DLD1 (cell line): ENCODE data around the gene NFIX.

Experiments
- in situ Hi-C: cut with HindIII; loops from 2 replicates; pipeline ENCODE4 v1.10.0; 2017; ENCODE audit warnings: low sequenced_read_pairs

NFIX gene

GRCh38 chr19:13100841-13101589, 105.7 kb downstream of the NFIX start:
- in situ Hi-C loops, result no loop called here

GRCh38 chr19:13101590-13102415, 106.5 kb downstream of the NFIX start:
- in situ Hi-C loops, result no loop called here

- in situ Hi-C loops, result no loop called here
These were observed 107.1 kb downstream of the NFIX start for GRCh38 chr19:13102416-13102665.

DNA sequence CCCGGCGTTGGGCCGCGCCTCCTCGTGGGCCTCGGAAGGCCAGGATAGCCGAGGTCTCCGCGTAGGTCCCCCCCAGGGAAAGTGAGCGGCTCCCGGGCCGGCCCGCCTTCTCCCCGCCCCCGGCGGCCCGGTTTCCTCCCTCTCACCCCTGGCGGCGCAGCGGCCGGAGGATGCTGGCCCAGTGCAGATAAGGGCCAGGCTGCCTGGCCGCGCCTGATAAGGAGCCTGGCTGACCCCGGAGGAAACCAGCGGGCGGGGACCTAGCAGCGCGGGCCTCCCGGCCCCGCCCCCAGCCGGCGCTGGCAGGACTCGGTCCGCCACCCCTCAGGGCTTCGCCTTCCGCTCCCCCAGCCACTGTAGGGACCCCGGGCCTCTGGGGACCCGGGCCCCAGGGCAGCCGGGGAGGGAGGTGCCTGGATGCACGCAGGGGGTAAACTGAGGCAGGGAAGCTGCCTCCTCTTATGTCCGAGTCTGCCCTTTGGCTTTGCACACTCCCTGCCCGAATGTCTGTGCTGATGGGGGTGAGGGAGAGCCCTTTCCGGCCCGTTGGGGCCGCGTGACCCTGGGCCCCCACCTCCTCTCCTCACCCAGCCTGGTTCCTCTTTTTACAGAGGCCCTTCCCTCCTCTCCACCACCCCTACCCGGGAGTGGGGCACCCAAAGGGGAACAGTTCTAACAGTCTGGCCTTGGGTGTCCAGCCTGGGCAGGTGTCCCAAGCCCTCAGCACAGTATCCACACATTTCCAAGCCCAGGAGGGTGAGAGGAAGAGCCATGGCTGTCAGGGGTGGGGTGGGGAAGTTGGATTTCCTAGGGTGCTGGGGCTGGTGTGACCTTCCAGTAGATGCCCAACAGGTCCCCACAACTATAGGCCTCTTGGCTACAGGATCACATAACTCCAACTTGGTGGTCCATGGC, 107.6 kb downstream of the NFIX start, which contains the start of gene LYL1:
LYL1 (minus strand) TSS at position 193 of the 915 bp plus-strand sequence. CDS start 1,687 bp downstream, outside the sequence.
- in situ Hi-C loops, result no loop called here

DNA sequence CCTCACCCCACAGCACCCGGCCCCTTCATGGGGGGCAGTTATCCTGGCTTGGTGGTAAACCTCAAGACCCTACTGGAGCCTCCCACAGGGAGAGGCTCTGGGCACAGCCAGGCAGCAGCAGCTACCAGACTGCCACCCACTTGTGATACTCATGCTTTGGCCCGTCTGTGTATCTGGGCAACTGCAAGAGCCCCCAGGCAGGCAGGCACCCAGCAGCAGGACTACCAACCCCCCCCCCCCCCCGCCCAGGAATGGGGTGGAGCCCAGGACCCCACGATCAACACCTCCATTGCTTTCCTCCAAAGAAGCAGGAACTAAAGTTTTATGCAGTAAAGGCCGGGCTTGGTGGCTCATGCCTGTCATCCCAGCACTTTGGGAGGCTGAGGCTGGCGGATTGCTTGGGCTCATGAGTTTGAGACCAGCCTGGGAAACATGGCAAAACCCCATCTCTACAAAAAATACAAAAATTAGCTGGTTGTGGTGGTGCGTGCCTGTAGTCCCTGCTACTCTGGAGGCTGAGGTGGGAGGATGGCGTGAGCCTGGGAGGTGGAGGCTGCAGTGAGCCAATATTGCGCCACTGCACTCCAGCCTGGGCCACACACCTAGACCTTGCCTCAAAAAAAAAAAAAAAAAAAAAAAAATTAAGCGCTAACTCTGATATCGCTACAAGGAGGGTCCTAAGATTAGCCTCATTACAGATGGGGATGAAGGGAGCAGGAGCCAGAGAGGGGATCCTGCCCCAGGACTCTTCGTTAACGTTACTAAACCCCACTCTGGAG, 108.5 kb downstream of the NFIX start:
- in situ Hi-C loops, result no loop called here

DNA sequence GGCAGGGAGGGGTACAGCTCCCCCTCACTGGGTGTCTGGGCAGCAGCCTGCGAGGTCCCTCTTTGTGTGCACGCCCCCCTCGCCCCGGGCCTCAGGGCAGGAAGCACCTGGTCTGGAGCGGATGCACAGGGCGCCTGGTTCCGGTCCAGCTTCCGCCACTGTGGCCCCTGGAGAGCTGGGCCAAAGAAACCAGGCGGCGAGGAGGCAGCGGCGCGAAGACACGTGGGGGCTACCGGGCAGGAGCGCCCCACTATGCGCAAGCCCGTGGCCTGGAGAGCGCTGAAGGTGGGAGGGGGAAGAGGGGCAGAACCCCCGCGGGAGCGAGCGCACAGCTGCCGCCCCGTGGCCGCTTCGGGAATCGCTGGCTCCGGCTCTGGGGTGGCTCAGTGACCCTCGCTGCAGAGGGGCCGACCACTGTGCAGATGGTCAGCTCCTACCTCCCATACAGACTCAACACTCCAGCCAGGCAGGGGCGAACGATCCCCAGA, 109.1 kb downstream of the NFIX start:
- in situ Hi-C loops, result no loop called here

DNA sequence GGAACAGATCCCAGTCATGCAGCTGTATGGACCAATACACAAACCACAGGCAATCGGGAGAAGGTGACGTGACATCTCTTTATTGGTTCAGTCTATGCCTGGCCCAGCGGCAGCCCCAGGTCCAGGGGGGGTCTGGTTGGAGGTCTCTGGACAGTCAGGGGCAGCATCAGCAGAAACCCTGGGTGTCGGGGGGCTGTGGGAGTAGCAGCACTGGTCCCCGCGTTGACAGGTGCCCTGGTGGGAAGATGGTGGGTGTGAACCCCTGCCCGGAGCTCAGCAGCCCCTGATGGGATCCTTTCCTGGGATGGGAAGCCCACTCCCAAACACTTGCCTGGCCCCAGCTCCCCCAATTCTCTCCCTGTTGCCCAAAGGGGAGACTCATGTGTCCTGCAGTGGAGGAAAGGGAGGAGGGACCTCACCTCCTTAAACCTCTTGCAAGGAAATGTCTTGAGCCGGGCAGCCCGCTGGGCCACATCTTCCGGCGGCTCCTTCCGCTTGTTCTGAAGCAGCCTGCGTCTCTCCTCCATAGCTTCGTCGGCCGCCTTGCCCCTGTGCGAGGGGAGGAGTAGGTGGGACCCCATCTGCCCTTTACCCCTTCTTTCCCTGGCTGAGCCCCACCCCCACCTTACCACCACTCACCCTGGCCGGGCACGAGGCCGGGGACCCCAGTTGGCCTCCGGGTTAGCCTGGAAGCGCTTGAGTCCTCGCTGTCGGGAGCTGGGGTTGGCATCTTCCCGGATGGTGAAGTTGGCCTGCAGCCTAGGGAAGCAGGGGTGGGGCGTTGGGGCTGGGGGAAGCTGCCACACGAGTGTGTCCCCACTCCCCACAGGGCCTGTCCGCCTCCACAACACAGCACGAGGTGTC, 109.8 kb downstream of the NFIX start:
- in situ Hi-C loops, result no loop called here

GRCh38 chr19:13109361-13110098, 114.3 kb downstream of the NFIX start:
- in situ Hi-C loops, result no loop called here

- in situ Hi-C loops, result no loop called here
These were observed 114.9 kb downstream of the NFIX start for GRCh38 chr19:13110099-13110610.

GRCh38 chr19:13112555-13112954, 117.3 kb downstream of the NFIX start:
- in situ Hi-C loops, result no loop called here

DNA sequence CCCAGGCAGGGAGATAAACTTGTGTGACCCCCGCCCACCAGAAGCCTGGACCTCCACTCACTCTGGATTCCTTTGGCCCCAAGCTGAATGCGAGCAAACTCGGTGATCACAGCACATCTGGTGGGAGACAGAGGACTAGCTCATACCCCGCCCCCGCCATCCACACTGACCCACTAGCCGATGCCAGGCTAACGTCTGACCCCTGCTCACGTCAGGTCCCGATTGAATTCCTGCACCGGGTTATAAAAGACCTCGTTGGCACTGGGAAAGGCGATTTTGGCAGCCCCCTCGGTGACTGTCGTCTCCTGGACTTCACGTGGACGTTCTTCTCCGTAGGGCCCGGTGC, 120.6 kb downstream of the NFIX start:
- in situ Hi-C loops, result no loop called here

DNA sequence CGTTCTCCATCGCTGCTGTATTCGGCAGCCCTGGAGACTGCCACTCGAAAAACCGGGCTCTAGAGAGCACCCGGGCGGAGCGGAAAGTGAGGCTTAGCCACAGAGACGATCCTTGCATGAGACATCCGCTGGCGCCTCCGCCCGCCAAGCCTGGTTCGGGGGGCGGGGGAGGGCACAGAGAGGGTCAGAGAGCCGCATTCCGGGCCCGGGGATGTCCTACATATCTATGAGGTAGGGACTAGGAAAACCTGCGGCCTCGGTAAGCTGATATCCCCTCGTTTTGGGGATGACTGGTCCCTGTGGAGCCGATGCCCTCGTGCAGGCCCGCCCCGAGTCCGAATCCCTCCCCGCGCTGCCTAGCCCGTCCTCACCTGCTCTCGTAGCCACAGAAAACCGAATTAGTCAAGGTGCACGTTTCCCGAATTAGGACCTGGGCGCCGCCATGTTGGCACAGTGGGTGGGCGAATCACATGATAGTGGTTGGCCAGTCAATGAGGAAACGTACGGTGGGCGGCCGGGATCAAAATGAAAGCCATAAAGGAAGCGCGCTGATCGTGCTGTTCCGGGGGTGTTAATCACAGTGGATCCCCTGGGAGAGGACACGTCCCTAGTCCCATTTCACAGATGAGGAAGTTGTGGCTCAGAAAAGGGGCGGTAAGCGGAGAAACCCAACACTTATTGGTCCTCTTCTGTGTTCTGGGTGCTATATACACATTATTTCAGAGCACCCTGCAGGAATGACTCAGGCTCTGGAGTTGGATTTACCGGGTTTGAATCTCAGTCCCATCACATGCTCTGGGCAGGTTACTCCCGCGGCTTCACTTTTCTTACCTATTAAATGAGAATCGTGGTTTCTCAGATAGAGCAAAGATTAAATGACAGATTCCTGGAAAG, 121.3 kb downstream of the NFIX start, which contains the start of gene TRMT1:
TRMT1 (minus strand) TSS at position 459 of the 894 bp plus-strand sequence; CDS start at position 118, 341 bp downstream.
- in situ Hi-C loops, result no loop called here

GRCh38 chr19:13117176-13117771, 122.0 kb downstream of the NFIX start:
- in situ Hi-C loops, result no loop called here

- in situ Hi-C loops, result no loop called here
These were observed 122.6 kb downstream of the NFIX start, which contains the start of gene NACC1 for GRCh38 chr19:13117772-13118423. TSS of gene NACC1 (plus strand) at chr19:13118264. CDS start at chr19:13135208, 16,944 bp downstream.

DNA sequence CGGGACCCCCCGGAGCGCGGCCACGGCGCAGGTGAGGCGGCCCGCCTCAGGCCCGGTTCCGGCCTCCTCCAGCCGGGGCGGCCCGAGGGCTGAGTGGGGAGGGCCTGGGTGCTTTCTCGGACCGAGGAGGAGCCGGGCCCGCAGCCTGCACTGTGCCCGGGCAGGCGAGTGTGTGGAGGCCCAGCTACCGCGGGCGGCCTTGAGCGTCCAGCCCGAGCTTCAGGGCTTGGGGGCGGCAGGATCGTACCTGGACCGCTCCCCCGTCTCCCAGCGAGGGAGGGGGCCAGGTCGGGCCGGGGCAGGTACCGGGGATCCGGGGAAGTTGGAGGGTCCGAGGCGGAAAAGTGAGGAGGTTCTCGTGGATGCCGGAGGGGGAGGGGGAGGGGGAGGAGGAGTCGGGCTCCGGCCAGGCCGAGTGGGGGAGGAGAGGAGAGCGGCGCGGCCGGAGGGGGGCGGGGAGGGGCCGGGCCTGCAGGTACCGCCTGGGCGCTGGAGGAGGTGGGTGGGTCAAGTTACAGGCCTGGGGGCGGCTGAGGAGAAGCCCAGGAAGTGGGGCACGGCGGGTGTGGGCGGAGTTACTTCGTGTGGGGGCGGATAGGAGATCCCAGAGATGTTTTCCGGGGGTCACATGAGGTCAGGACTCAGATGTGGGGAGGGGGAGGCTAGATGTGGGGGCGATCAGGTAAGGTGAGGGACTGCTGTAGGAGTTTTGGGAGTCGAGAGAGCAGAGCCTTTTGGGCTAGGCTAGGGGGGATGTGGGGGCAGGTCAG, 123.3 kb downstream of the NFIX start:
- in situ Hi-C loops, result no loop called here

DNA sequence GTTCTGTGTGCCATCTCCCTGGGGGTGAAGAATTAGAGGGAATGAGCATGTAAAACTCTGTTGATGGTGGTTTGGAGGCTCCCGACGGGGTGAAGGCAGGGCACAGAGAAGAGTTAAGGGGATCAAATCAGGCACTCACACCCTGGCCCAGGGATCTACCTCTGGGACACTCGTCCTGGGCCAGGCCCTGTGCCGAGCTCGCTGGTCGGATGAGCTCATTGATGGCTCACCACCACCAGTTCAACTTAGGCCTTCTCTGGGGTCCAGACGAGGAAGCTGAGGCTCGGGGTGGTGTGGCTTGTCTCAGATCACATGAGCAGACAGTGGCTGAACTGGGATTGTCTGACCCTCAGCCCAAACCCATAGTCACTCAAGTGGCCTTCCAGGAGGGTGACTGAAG, 124.4 kb downstream of the NFIX start:
- in situ Hi-C loops, result no loop called here
